Activated CD8-positive, alpha-beta memory T cell treated with anti-CD3 and anti-CD28 coated beads, Interleukin-2, amount 50 U/mL, for 24 hours (primary cell): ENCODE data around the gene PIK3CA.
"Not testable (repeated sequence)": the region's sequence is repeated elsewhere in the genome, so short reads cannot be mapped to it uniquely, and the experiment has no call there.

Experiments
- DNase-seq: peaks from one replicate; pipeline ENCODE4 v3.0.0-alpha.2; 2020; ENCODE audit errors: extremely low read depth

The PIK3CA gene

DNA sequence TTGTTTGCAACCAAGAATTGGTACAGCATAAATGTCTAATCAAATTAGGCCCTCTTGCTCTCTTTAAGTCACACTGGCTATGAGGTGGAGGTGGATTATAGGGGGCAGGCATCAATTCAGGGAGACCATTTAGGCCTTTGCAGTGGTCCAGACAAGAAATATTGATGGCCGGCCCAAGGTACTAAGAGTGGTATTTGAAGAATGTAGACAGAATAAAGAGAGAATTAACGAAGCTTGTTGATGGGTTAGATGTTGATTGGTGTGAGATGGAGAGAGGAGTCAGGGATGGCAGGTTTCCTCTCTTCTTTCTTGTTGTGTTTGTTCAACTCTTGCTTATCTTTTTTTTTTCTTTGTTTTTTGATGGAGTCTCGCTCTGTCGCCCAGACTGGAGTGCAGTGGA is 48.5 kb downstream of the PIK3CA start:
- DNase-seq: no peak

DNA sequence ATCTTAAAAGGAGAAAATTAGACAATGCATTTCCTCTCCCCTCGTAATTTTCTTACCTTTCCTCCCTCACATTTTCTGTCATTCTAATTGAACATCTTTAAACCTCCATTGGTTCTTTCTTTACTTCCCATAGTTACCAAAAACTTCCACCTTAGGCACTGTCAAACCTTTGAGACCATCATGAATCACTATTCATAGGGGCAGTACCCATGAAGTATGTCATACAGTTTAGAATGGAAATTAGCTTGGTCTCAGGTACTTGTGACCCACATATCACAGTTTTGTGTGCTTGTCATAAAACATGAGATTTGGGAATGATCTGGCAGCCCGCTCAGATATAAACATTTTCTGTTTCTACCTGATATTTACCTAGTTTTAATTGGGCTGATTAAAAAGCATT is 52.6 kb downstream of the PIK3CA start:
- no peak for DNase-seq

DNA sequence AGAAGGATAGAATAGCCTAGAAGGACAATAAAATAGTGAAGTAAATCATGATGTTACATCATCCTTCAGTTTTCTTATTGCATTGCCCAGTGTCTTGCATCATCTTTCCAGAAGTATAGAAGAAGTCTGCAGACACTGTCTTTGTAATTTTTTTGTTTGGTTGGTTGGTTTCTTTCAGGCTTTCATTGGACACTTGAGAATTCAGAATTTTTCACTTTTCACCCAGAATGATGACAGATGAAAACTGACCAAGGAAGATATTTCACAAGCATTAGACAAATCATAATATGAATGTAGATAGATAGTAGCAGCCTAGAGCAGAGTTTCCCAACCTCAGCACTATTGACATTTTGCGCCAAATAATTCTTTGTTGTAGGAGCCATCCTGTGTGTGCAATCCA is 67.4 kb downstream of the PIK3CA start:
- DNase-seq: not testable (repeated sequence)

DNA sequence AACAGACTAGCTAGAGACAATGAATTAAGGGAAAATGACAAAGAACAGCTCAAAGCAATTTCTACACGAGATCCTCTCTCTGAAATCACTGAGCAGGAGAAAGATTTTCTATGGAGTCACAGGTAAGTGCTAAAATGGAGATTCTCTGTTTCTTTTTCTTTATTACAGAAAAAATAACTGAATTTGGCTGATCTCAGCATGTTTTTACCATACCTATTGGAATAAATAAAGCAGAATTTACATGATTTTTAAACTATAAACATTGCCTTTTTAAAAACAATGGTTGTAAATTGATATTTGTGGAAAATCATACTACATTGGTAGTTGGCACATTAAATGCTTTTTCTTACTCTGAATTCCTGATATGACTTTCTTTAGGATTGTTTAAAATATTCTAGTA is 70.1 kb downstream of the PIK3CA start:
- DNase-seq: not testable (repeated sequence)

DNA sequence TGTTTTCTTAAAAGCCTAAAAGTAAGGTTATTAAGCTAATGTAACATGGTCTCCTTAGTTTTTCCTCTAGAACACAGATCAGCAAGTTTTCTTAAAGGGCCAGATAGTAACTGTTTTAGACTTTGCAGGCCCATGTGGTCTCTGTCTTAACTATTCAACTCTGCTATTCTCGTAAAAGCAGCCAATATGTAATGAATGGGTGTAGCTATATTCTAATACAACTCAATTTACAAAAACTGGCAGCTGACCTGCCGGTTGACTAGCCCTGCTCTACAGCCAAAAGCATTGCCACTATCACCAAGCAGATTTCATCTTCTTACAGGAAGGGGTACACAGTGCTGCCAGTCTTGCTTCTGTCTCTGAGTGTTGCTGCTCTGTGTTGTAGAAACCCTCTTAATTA is 75.4 kb downstream of the PIK3CA start:
- no peak for DNase-seq

DNA sequence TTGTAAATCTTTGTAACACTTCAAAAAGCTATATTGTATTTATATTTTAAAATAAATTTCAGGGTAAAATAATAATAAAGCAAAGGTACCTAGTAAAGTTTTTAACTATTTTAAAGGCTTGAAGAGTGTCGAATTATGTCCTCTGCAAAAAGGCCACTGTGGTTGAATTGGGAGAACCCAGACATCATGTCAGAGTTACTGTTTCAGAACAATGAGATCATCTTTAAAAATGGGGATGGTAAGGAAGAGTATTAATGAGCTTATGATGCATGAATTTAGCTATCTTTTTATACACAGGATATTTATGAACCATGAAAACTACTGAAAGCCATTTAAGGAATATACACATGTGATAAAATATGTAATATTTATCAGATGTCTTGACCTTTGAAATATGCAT is 76.4 kb downstream of the PIK3CA start:
- no peak for DNase-seq

DNA sequence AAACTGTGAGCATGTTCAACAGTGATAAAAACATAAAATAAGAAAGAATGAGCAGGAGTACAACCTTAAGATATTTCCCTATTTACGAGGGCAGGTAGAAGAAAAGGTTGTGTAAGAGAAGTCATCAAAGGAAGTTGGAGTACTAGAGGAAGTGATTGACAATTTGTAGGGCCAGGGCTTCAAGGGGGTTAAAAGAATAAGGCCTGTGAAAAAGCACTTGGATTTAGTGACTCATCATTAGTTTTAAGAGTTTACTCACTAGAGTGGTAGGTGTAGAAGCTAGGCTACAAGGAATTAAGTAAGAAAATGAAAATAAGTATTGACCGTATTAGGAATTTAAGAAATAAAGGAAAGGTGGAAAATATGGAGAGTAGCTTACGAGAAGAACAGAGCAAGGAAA is 79.2 kb downstream of the PIK3CA start:
- DNase-seq: no peak

DNA sequence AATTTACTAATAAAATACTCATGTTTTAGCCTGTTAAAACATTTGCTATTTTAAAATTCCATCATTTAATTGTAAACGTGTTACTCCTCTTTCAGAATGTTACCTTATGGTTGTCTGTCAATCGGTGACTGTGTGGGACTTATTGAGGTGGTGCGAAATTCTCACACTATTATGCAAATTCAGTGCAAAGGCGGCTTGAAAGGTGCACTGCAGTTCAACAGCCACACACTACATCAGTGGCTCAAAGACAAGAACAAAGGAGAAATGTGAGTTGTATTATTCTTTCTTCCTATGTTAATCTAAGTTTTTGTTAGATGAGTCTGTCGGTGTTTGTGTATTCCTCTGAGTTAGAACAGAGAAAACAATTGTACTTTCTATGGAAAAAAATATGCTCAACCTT is 81.0 kb downstream of the PIK3CA start:
- DNase-seq: no peak

DNA sequence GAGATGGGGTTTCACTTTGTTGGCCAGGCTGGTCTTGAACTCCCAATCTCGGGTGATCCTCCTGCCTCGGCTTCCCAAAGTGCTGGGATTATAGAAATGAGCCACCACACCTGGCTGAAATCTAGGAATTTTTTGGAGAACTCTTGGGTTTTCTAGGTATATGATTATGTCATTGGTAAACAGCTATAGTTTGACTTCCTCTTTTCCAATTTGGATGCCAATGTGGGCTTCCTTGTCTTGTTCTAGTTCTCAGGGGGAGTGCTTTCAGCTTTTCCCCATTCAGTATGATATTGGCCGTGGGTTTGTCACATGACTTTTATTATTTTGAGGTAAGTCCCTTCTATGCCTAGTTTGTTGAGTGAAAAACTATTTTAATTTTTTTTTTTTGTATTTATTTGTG is 84.9 kb downstream of the PIK3CA start:
- DNase-seq: no peak

DNA sequence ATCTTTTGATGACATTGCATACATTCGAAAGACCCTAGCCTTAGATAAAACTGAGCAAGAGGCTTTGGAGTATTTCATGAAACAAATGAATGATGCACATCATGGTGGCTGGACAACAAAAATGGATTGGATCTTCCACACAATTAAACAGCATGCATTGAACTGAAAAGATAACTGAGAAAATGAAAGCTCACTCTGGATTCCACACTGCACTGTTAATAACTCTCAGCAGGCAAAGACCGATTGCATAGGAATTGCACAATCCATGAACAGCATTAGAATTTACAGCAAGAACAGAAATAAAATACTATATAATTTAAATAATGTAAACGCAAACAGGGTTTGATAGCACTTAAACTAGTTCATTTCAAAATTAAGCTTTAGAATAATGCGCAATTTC is 86.0 kb downstream of the PIK3CA start:
- DNase-seq: no peak

DNA sequence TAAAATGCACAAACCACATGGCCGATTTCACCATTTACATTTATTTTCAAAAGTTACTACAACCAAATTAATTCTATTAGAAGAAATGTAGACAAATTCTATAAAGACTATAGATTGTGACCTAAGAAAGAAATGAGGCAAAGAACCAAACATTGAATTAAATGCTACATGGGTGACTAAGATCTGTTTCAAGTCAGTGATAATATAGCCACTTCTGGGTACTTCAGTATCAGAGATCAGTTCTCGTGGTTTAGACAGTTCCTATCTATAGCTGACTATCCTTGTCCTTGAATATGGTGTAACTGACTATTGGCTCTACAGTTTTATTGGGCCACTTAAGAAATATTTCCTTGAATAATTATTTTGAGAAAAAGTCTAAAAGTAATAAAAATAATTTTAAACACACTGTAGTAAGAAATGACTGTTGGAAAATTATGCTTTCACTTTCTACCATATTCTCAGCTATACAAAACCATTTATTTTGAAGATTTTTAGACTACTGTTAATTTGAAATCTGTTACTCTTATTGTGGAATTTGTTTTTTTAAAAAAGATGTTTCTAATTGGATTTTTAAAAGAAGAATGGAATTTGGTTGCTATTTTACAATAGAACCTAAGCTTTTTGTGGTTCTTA is 88.6 kb downstream of the PIK3CA start:
- no peak for DNase-seq

DNA sequence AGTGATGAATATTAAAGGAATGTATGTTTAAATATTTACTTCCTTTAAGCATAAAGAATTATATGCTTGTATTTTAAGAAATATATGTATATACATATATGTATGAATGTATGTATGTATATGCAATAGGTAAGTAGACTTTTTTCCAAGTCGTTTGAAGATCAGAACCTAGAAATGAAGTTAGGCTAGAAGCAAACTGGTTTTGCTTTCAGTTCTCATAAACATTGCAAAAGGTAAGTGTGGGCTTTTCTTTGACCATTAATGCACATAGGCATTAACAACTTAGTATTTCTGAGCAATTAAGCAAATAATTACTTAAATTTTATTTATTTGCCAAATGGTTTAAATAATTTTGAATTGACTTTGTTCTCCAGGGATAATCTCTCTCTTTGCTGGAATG is 92.1 kb downstream of the PIK3CA start:
- DNase-seq: not testable (repeated sequence)

DNA sequence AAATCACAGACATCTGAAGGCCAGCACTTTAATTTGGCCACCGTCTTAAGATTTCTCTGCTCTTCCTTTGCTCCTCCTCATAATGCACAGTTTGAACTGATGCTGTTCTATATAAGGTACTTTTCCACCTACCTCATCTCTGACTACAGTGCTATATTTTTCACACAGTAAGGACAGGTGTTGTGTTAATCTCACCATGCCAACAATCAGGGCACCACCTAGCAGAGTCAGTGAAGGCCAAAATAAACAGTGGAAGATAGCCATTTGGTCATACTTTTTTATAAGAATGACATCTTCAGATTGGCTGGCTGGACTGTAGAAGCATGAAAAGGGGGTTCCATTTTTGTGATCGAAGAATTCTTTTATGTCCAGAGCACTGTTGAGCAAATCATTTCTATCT is 94.7 kb downstream of the PIK3CA start:
- DNase-seq: not testable (repeated sequence)

DNA sequence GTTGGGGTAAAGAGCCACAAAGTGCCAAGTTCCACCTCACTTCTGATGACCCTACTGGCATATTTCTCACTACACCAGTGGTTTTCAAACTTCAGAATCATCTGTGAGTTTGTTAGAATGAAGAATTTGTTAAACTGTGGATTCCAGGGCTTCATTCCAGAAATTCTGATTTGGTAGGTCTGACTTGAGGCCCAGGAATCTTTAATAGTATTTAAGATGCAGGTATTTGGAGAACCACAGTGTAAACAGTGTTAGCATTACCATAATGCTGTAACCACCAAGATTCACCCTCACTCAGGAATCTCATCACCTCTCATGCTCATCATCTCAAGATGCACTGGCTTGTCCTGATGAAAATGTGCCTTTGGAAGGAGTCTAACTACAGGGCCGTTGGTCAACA is 96.7 kb downstream of the PIK3CA start:
- DNase-seq: no peak

DNA sequence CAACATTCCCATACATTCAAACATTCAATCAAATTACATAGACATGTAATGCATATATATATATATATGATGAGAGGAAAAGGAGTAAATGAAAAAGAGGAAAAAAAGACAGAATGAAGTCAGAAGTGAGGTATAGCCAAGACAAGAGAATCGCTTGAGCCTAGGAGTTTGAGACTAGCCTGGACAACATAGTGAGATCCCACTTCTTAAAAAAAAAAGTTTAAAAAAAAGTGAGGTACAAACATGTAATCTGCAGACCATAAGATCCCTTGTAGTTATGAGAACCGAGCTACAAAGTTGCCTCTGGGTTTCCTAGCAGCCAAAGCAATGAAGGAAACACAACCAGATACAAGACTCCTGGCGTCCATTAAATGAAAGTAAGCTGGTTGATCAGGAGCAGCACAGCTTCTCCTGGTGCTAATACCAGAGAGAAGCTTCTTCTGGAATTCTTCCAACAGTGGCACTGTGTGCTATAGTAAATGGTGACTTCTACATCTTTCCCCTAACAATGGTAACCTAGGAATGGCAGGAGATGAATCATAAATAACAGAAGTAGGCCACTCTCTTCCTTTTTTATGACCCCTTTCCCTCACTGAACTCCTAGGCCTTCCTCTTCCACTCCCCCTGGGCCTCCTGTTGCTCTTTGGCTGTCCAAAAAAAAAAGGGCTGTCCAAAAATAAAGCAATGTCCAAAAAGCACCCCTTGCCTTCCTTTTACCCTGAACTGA is 99.3 kb downstream of the PIK3CA start:
- no peak for DNase-seq

DNA sequence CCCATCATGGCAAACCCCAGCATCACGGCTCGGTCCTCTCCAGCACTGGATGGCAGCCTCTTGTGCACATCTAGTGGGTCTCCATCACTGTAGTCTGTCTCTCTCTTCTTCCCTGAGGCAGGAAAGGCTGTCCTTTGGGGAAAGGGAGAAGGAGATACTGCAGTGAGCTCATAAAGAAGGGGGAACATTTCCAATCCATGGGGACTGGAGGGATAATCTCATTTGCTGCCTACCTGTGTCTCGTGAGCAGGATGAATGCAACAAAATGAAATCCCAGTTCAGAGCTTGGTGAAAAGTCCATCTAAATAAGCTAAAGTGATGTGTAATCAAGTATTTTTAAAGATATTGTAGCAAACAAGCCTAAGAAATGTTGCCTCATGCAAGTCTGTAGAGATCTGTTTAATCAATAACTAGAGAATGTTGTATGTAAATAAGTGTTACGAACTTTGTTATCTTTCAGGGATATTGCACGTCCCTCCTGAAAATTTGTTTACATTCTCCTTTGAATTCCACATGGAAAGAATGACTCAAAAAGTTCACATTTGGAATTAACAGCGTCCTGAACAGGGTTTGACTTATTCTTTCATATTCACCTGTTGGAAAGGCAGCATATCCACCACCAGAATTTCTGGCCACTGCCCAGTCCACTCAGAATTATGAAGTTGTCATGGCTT is 102.8 kb downstream of the PIK3CA start, which contains the start of gene KCNMB3:
KCNMB3 (minus strand) TSS at position 312 of the 674 bp plus-strand sequence; CDS start at position 188, 124 bp downstream.
- DNase-seq: no peak

DNA sequence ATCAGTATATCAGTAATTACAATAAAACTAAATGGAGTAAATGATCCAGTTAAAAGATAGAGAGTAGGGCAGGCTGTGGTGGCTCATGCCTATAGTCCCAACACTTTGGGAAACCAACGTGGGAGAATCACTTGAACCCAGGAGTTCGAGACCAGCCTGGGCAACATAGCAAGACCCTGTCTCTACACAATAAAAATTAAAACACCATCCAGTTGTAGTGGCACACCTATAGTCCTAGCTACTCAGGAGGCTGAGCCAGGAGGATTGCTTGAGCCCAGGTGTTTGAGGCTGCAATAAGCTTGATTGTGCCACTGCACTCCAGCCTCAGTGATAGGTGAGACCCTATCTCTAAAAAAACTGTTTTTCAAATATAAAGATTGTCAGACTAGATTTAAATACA is 108.7 kb downstream of the PIK3CA start:
- DNase-seq: no peak

DNA sequence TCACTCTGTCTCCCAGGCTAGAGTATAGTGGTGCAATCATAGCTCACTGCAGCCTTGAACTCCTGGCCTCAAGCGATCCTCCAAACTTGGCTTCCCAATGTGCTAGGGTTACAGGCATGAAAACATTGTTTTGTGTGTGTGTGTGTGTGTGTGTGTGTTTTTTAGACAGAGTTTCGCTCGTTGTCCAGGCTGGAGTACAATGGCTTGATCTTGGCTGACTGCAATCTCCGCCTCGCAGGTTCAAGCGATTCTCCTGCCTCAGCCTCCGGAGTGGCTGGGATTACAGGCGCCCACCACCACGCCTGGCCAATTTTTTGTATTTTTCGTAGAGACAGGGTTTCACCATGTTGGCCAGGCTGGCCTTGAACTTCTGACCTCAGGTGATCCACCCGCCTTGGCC is 109.6 kb downstream of the PIK3CA start:
- DNase-seq: not testable (repeated sequence)

DNA sequence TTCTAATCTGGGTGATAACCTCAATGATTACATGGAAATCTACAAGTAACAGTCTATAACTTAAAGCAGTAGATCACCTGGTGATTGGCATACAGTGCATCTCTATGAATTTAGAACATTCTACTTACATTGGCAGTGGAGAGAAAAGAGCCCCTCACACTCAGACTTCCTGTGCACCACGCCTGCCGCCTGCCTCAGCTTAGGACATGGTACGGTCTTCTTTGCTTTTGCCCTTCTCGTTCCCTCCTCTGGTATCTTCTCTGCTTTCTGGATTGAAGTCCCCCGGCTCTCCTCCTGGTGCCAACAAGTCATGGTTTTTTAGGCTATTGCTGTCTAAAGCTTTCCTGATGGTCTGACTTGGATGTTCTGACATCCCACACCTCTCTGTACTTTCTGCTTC is 110.7 kb downstream of the PIK3CA start:
- DNase-seq: no peak

DNA sequence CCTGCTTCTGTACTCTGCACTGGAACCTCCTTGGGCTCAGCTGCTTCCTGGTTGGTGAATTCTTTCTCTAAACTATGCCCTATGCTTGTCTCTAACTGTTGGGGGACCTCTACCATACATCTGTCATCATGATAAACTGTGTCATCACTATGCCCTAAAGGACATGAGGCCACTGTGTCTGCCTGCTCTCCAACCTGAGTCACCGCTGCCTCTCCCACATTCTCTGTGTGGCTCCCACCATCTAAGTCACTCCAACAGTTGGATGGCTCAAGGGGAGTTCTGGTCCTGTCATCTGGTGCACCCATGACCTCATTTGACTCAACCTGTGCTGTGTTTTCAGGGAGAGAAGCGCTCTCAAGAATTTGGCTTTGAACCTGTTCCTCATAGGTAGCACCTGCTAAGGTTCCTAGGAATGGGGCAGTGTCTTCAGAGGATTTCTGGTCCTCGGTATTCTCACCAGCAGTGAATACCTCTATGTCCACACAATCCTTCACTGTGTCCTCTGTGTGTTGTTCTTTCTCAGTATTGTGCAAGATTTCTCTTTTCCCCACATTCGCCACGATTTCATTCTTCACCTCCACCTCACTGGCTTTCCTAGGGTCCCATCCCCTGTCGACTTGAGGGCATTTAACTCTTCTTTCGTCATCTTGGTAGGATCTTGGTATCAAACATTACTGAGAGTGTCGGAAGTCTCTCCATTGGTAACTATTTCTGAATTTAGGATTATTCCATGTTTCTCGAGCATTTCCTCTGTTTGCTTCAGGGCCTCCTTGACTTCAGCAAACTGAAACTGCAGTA is 112.0 kb downstream of the PIK3CA start:
- DNase-seq: not testable (repeated sequence)

DNA sequence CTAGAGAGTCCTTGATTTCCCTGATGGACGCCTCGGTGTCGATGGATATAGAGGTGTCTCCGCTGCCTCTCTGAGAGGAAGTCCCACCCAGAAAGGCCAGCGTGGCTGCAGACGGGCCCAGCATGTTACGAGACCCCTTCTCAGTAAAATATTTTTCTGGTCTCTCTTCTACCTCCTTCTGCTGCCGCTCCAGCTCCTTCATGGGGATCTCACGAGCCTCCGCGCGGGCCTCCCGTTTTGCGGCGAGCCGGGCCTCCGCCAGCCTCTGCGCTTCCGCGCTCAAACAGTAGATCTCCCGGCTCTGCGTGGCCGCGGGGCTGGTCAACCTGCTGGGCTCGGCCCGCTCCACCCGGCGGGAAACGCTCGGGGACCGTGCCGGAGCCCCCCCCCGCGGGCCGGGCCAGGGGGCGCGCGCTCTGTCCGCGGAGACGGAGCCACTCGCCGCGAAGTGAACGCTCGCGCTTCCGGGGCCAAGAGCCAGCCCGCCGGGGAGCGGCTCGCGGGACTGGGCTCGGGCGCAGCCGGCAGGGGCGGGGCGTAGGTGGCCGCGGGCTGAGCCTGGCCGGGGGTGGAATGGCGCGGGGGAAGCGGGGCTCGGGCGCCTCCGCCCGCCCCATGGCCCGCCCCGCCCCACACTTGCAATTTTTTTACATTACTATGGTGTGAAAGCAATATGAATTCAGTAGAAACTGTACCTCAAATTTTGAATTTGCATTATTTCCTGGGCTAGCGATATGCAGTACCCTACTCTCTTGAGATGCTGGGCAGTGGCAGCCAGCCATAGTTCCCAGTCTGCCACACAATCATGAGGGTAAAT is 113.0 kb downstream of the PIK3CA start:
- DNase-seq: no peak
